Stomach smooth muscle (tissue), 2 donors: ENCODE data around the gene MUC12.
"Not testable (repeated sequence)": the region's sequence is repeated elsewhere in the genome, so short reads cannot be mapped to it uniquely, and the experiment has no call there.

Source experiments
- H3K27ac ChIP-seq: one replicate; pipeline ENCODE4 v1.7.0; 2013; ENCODE audit warnings: mild to moderate bottlenecking, low read length, inconsistent platforms
- H3K27me3 ChIP-seq, 2 donors: one replicate each; pipeline ENCODE4 v1.7.0; 2013; ENCODE audit warnings: low read length in 2 of 2; ENCODE audit not compliant: insufficient read depth in 2 of 2, control insufficient read depth in 1 of 2
- H3K36me3 ChIP-seq, 2 donors: one replicate each; pipeline ENCODE4 v1.7.0; 2013; ENCODE audit warnings: low read length in 2 of 2; ENCODE audit not compliant: control insufficient read depth in 2 of 2, insufficient read depth in 2 of 2
- H3K4me1 ChIP-seq: one replicate; pipeline ENCODE4 v1.7.0; 2013; ENCODE audit warnings: low read length; ENCODE audit not compliant: control insufficient read depth, insufficient read depth
- H3K4me3 ChIP-seq, 2 donors: one replicate each; pipeline ENCODE4 v1.7.0; 2013; ENCODE audit warnings: low read length in 2 of 2
- H3K9ac ChIP-seq, 2 donors: one replicate each; pipeline ENCODE4 v1.7.0; 2013; ENCODE audit warnings: low read length in 2 of 2, mild to moderate bottlenecking in 1 of 2
- H3K9me3 ChIP-seq, 2 donors: one replicate each; pipeline ENCODE4 v1.7.0; 2013; ENCODE audit warnings: low read length in 2 of 2; ENCODE audit not compliant: control insufficient read depth in 2 of 2
- donor health status: healthy.
- donor health status: Pancreatic carcinoma.

Gene MUC12

DNA sequence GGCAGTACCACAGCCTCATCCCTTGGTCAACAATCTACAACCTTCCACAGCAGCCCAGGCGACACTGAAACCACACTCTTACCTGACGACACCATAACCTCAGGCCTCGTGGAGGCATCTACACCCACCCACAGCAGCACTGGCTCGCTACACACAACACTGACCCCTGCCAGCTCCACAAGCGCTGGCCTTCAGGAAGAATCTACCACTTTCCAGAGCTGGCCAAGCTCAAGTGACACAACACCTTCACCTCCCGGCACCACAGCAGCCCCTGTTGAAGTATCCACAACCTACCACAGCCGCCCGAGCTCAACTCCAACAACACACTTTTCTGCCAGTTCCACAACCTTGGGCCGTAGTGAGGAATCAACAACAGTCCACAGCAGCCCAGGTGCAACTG lies 25.3 kb downstream of the MUC12 start:
- H3K9ac ChIP-seq, H3K27ac ChIP-seq, H3K9me3 ChIP-seq, H3K36me3 ChIP-seq, H3K4me3 ChIP-seq, H3K4me1 ChIP-seq, H3K27me3 ChIP-seq: not testable (repeated sequence)

DNA sequence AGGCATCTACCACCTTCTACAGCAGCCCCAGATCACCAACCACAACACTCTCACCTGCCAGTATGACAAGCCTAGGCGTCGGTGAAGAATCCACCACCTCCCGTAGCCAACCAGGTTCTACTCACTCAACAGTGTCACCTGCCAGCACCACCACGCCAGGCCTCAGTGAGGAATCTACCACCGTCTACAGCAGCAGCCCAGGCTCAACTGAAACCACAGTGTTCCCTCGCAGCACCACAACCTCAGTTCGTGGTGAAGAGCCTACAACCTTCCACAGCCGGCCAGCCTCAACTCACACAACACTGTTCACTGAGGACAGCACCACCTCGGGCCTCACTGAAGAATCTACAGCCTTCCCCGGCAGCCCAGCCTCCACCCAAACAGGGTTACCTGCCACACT lies 29.2 kb downstream of the MUC12 start:
- not testable (repeated sequence) for H3K9ac ChIP-seq, H3K4me1 ChIP-seq, H3K4me3 ChIP-seq, H3K36me3 ChIP-seq, H3K27me3 ChIP-seq, H3K27ac ChIP-seq, H3K9me3 ChIP-seq

DNA sequence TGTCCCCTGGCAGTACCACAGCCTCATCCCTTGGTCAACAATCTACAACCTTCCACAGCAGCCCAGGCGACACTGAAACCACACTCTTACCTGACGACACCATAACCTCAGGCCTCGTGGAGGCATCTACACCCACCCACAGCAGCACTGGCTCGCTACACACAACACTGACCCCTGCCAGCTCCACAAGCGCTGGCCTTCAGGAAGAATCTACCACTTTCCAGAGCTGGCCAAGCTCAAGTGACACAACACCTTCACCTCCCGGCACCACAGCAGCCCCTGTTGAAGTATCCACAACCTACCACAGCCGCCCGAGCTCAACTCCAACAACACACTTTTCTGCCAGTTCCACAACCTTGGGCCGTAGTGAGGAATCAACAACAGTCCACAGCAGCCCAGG lies 30.0 kb downstream of the MUC12 start:
- H3K4me3 ChIP-seq, H3K4me1 ChIP-seq, H3K27me3 ChIP-seq, H3K9me3 ChIP-seq, H3K36me3 ChIP-seq, H3K27ac ChIP-seq, H3K9ac ChIP-seq: not testable (repeated sequence)

DNA sequence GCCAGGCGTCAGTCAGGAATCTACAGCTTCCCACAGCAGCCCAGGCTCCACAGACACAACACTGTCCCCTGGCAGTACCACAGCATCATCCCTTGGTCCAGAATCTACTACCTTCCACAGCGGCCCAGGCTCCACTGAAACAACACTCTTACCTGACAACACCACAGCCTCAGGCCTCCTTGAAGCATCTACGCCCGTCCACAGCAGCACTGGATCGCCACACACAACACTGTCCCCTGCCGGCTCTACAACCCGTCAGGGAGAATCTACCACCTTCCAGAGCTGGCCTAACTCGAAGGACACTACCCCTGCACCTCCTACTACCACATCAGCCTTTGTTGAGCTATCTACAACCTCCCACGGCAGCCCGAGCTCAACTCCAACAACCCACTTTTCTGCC lies 30.7 kb downstream of the MUC12 start:
- H3K4me1 ChIP-seq, H3K27me3 ChIP-seq, H3K27ac ChIP-seq, H3K9ac ChIP-seq, H3K4me3 ChIP-seq, H3K9me3 ChIP-seq, H3K36me3 ChIP-seq: not testable (repeated sequence)

DNA sequence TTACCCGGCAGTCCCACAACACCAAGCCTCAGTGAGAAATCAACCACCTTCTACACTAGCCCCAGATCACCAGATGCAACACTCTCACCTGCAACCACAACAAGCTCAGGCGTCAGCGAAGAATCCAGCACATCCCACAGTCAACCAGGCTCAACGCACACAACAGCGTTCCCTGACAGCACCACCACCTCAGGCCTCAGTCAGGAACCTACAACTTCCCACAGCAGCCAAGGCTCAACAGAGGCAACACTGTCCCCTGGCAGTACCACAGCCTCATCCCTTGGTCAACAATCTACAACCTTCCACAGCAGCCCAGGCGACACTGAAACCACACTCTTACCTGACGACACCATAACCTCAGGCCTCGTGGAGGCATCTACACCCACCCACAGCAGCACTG lies 33.0 kb downstream of the MUC12 start:
- not testable (repeated sequence) for H3K27me3 ChIP-seq, H3K4me1 ChIP-seq, H3K4me3 ChIP-seq

DNA sequence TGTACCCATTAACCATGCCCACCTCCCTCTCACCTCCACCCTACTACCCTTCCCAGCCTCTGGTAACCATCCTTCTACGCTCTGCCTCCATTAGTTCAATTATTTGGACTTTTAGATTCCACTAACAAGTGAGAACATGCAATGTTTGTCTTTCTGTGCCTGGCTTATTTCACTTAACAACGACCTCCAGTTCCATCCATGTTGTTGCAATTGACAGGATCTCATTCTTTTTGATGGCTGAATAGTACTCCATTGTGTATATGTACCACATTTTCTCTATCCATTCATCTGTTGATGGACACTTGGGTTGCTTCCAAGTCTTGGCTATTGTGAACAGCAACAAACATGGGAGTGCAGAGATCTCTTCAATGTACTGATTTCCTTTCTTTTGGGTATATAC lies 38.0 kb downstream of the MUC12 start:
- H3K4me1 ChIP-seq, H3K36me3 ChIP-seq, H3K27me3 ChIP-seq, H3K4me3 ChIP-seq, H3K9ac ChIP-seq, H3K9me3 ChIP-seq, H3K27ac ChIP-seq: not testable (repeated sequence)

More for the DNA sequence above, 33.0 kb downstream of the MUC12 start:
- not testable (repeated sequence) for H3K9ac ChIP-seq, H3K27ac ChIP-seq, H3K9me3 ChIP-seq, H3K36me3 ChIP-seq

DNA sequence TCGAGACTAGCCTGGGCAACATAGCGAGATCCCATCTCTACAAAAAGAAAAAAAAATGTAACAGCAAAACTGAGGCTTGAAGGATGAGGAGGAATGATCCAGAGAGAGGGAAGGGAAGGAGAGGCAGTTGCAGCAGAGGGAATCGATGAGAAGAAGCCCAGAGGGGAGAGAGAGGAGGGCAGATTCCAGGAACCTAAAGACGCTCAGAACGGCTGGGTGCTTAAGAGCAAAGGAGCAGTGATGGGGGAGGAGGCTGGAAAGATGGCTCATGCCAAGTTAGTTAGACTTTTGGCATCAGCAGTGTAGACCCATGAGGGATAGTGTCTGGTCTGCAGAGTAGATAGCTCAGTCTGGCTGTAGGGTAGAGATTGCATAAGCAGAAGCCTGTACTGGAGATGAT lies 40.3 kb downstream of the MUC12 start:
- Histone ChIP-seq H3K4me3 (no peak overlapping the region), H3K27ac (no peak overlapping the region), H3K27me3 (peaks cover 0 to 3% of the 10 kb centered on the region in 2 donors)

DNA sequence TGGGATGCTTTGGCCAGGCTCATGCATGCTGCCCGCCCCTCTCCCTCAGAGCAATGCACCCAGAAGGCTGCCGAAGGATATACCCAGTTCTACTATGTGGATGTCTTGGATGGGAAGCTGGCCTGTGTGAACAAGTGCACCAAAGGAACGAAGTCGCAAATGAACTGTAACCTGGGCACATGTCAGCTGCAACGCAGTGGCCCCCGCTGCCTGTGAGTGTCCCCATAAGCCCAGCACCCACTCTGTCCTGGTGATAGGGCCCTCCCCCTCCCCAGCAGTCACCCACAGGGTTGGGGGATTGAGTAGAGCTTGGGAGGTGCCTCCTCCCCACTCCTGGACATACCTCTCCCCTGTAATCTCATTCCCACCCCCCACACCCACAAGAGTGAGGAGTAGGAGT lies 43.6 kb downstream of the MUC12 start:
- H3K9ac ChIP-seq, result no peak overlapping the region
- no peak overlapping the region for H3K4me3 ChIP-seq

More for the DNA sequence above, 40.3 kb downstream of the MUC12 start:
- H3K9me3 ChIP-seq, result no peaks in the 10 kb centered on the region
- no peaks in the 10 kb centered on the region for H3K4me1 ChIP-seq
- H3K9ac ChIP-seq, result no peak overlapping the region
- no peaks in the 10 kb centered on the region for H3K36me3 ChIP-seq

DNA sequence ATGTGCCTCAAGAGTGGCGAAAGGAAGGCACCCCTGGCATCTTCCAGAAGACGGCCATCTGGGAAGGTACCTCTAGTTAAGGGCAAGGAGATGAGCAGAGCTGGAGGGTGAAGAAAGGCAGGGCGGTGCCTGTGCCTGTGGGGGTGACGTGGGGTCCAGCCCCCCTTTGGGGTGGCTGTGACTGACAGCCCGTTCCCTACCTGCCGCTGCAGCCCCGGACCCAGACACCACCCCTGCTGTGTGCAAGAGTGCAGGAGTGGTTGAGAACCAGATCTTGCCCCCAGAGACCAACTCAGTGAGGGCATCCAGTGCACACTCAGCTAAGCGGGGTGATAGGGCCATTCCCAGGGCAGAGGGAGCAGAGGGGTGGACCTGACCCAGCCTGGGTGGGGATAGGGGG lies 46.3 kb downstream of the MUC12 start:
- Histone ChIP-seq H3K27ac (no peak overlapping the region), H3K9ac (no peak overlapping the region), H3K4me1 (peaks cover 9% of the 10 kb centered on the region), H3K36me3 (no peaks in the 10 kb centered on the region), H3K9me3 (no peaks in the 10 kb centered on the region), H3K4me3 (no peak overlapping the region), H3K27me3 (peaks cover 13 to 14% of the 10 kb centered on the region in 2 donors)

More for the DNA sequence above, 43.6 kb downstream of the MUC12 start:
- Histone ChIP-seq H3K36me3 (no peaks in the 10 kb centered on the region), H3K9me3 (no peaks in the 10 kb centered on the region), H3K4me1 (peaks cover 9% of the 10 kb centered on the region), H3K27me3 (peaks cover 12 to 13% of the 10 kb centered on the region in 2 donors), H3K27ac (no peak overlapping the region)

DNA sequence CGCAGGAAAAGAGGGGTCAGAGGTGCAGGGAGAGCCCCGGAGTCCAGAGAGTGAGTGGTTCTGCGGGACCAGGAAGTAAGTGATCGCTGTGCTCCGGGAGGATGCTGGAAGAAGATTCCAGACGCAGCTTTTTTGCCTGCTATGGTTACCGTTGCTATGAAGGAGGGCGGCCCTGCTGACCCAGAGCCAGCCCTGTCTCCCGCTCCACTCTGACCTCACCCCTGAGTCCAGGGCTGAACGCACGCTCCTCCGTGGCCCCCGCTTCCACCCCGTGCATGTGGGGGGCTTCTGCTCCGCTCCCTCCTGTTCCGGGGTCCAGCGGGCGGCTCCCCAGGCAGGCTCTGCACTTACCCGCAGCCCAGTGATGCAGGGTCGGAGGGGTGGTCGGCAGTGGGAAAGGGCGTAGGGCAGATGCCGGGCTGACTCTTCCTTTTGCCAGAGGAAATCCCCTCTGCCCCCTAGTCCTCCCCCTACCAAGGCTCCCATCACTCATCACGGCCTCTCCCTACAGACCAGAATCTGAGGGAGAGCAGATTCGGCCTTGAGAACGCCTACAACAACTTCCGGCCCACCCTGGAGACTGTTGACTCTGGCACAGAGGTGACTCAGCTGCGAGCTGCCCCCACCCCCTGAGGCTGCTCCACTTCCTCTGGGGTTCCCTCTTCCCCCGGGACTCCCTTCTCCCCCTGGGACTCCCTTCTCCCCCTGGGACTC lies 47.9 kb downstream of the MUC12 start:
- Histone ChIP-seq H3K4me3 (peak overlapping the region; percentile 51 to 66), H3K27me3 (peaks cover 14 to 16% of the 10 kb centered on the region in 2 donors), H3K27ac (no peak overlapping the region), H3K4me1 (peaks cover 9% of the 10 kb centered on the region), H3K9ac (peak overlapping the region; percentile 36 to 45), H3K9me3 (no peaks in the 10 kb centered on the region), H3K36me3 (no peaks in the 10 kb centered on the region)

DNA sequence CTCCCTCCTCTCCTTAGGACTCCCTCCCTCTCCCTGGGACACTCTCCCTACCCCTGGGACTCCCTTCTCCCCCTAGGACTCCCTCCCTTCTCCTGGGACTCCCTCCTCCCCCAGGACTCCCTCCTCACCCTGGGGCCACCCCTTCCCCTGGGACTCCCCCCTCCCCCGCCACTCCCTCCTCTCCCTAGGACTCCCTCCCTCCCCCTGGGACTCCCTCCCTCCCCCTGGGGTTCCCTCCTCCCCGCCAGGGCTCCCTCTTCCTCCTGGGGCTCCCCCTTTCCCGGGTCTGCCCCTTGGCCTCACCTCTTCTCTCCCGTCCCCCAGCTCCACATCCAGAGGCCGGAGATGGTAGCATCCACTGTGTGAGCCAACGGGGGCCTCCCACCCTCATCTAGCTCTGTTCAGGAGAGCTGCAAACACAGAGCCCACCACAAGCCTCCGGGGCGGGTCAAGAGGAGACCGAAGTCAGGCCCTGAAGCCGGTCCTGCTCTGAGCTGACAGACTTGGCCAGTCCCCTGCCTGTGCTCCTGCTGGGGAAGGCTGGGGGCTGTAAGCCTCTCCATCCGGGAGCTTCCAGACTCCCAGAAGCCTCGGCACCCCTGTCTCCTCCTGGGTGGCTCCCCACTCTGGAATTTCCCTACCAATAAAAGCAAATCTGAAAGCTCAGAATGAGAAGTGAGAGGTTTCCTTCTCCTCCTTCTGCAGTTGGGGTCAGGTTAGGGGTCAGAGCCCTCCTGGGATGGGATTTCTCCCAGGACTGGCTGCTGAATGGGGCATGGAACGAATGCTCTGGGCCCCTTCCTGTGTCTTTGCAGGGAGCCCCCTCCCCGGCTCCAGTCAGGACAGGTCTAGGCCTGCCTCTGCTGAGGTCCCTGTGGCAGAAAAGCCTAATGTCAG lies 49.2 kb downstream of the MUC12 start:
- Histone ChIP-seq H3K27me3 (peaks cover 14 to 16% of the 10 kb centered on the region in 2 donors), H3K27ac (no peak overlapping the region), H3K9ac (no peak overlapping the region), H3K4me1 (peaks cover 9% of the 10 kb centered on the region), H3K4me3 (no peak overlapping the region), H3K9me3 (no peaks in the 10 kb centered on the region), H3K36me3 (no peaks in the 10 kb centered on the region)
